ENCODE data around the gene ERCC2. TPM values are rescaled to one million over a fixed set of nuclear protein-coding genes. Genes with fewer than 3 reads are reported as not detected.
"Not testable (repeated sequence)": the region's sequence is repeated elsewhere in the genome, so short reads cannot be mapped to it uniquely, and the experiment has no call there.

ERCC2 gene
- total and polyA plus RNA-seq, 7 donors = 4.2 to 12.9 (median 9.7) TPM

- Histone ChIP-seq H3K4me3 (no peak overlapping the region), H3K27ac (no peak overlapping the region), H3K36me3 (peaks cover 0 to 24% (median 9%) of the 10 kb centered on the region in 4 donors), H3K4me1 (peaks cover 2 to 32% (median 24%) of the 10 kb centered on the region in 4 donors), H3K27me3 (peaks cover 5 to 12% (median 6%) of the 10 kb centered on the region in 3 donors), H3K9me3 (no peaks in the 10 kb centered on the region)
- intact Hi-C loops (cut with DNase I) = no loop called here
- TF ChIP-seq POLR2AphosphoS5 (IDR thresholded peaks at IDR 0.05) (no peak), POLR2A (IDR thresholded peaks at IDR 0.05) (no peak), EP300 (IDR thresholded peaks at IDR 0.05) (no peak), CTCF (IDR thresholded peaks at IDR 0.05) (no peak)
- DNase-seq = no peak
- 88 to 89% methylated on average over 15 of the region's 15 CpGs for WGBS, 2 donors
Observed at GRCh38 chr19:45408830-45409556, 38.6 kb upstream of the ERCC2 start.

- H3K36me3 ChIP-seq = peaks cover 0 to 15% (median 2%) of the 10 kb centered on the region in 4 donors
Observed at GRCh38 chr19:45408121-45408520, 37.7 kb upstream of the ERCC2 start.

GRCh38 chr19:45407585-45407984 is 37.2 kb upstream of the ERCC2 start:
- not testable (repeated sequence) for H3K36me3 ChIP-seq, H3K27ac ChIP-seq, DNase-seq, H3K4me3 ChIP-seq, H3K9me3 ChIP-seq
- 64 to 82% methylated on average over 5 of the region's 5 CpGs for WGBS, 2 donors
- H3K27me3 ChIP-seq = peaks cover 6 to 18% (median 9%) of the 10 kb centered on the region in 3 donors
- intact Hi-C loops (cut with DNase I) = loop anchor here (2.0 kb wide), 1 partner anchor 15 kb away; the partner anchor contains the start of gene ERCC1
- H3K4me1 ChIP-seq = peaks cover 2 to 32% (median 25%) of the 10 kb centered on the region in 4 donors

More at GRCh38 chr19:45408121-45408520, 37.7 kb upstream of the ERCC2 start:
- intact Hi-C loops (cut with DNase I) = no loop called here
- DNase-seq = no peak
- TF ChIP-seq POLR2AphosphoS5 (IDR thresholded peaks at IDR 0.05) = no peak
- no peak for TF ChIP-seq POLR2A (IDR thresholded peaks at IDR 0.05)
- H3K4me3 ChIP-seq = no peak overlapping the region
- WGBS, 2 donors = 91 to 93% methylated on average over 8 of the region's 8 CpGs
- H3K4me1 ChIP-seq = peaks cover 2 to 31% (median 25%) of the 10 kb centered on the region in 4 donors
- peaks cover 6 to 18% (median 8%) of the 10 kb centered on the region in 3 donors for H3K27me3 ChIP-seq
- H3K9me3 ChIP-seq = no peaks in the 10 kb centered on the region
- no peak overlapping the region for H3K27ac ChIP-seq

GRCh38 chr19:45407091-45407375 is 36.7 kb upstream of the ERCC2 start:
- peak overlapping the region in 2 of 4 donors; percentile 85 to 92 for H3K27ac ChIP-seq
- WGBS, 2 donors = 1 to 3% methylated on average over 10 of the region's 10 CpGs

GRCh38 chr19:45406226-45407090 is 36.1 kb upstream of the ERCC2 start, which contains the start of gene POLR1G:
TSS of gene POLR1G (plus strand) at chr19:45406644. CDS start at chr19:45406697, 53 bp downstream.
- Histone ChIP-seq H3K9me3 (no peaks in the 10 kb centered on the region), H3K27ac (peak within 1 kb of the TSS; percentile 85 to 95 (median 90)), H3K4me1 (peaks cover 2 to 38% (median 27%) of the 10 kb centered on the region in 4 donors), H3K36me3 (peaks cover 0 to 4% (median 0%) of the 10 kb centered on the region in 4 donors), H3K27me3 (peaks cover 6 to 18% (median 9%) of the 10 kb centered on the region in 3 donors), H3K4me3 (peak within 1 kb of the TSS; percentile 48 to 67 (median 63))
- whole genome bisulfite sequencing, 2 donors = 0 to 1% methylated on average over 51 of the region's 51 CpGs
- intact Hi-C loops (cut with DNase I) = loop anchor here (2.0 kb wide), 1 partner anchor 16 kb away; the partner anchor contains the start of gene ERCC1
- peak in 3 of 4 donors; percentile 42 to 61 (median 52) for TF ChIP-seq POLR2AphosphoS5 (IDR thresholded peaks at IDR 0.05)
- no peak for TF ChIP-seq POLR2A (IDR thresholded peaks at IDR 0.05)
- no peak for TF ChIP-seq CTCF (IDR thresholded peaks at IDR 0.05)
- TF ChIP-seq EP300 (IDR thresholded peaks at IDR 0.05) = no peak
- DNase-seq = peak; percentile 89

More at GRCh38 chr19:45407091-45407375, 36.7 kb upstream of the ERCC2 start:
- Histone ChIP-seq H3K9me3 (no peaks in the 10 kb centered on the region), H3K36me3 (peaks cover 0 to 4% (median 0%) of the 10 kb centered on the region in 4 donors), H3K4me1 (peaks cover 2 to 37% (median 27%) of the 10 kb centered on the region in 4 donors), H3K4me3 (peak overlapping the region; percentile 48 to 67 (median 63)), H3K27me3 (peaks cover 6 to 18% (median 9%) of the 10 kb centered on the region in 3 donors)
- DNase-seq = no peak
- intact Hi-C loops (cut with DNase I) = loop anchor here (2.0 kb wide), 1 partner anchor 16 kb away; the partner anchor contains the start of gene ERCC1
- TF ChIP-seq POLR2AphosphoS5 (IDR thresholded peaks at IDR 0.05) = no peak
- TF ChIP-seq POLR2A (IDR thresholded peaks at IDR 0.05) = no peak
- TF ChIP-seq CTCF (IDR thresholded peaks at IDR 0.05) = no peak
- no peak for TF ChIP-seq EP300 (IDR thresholded peaks at IDR 0.05)
